Right lobe of liver (tissue), 4 donors: ENCODE data around the gene SLC15A5.

Source experiments
- POLR2A ChIP-seq: fragments of 450-650 bp; IDR thresholded peaks from one replicate; pipeline ENCODE4 v1.6.1; 2017; ENCODE audit warnings: antibody characterized with exemption, mild to moderate bottlenecking
- TF ChIP-seq, protein P1 (sequence below), 4 donors: fragments of 200-600 bp in 3 of 4; fragments of 450-650 bp in 1 of 4; IDR thresholded peaks; one replicate each; pipeline versions ENCODE4 v1.5.1 to v1.8.0; 2016 to 2022; ENCODE audit warnings: antibody characterized with exemption in 4 of 4, mild to moderate bottlenecking in 2 of 4
- donor health status: DM: no; HTN: no; CAD: no.
- donor health status: DM: no; HTN: no; CAD: no.
- donor health status: DM: no; HTN: yes; CAD: no.

DNA sequence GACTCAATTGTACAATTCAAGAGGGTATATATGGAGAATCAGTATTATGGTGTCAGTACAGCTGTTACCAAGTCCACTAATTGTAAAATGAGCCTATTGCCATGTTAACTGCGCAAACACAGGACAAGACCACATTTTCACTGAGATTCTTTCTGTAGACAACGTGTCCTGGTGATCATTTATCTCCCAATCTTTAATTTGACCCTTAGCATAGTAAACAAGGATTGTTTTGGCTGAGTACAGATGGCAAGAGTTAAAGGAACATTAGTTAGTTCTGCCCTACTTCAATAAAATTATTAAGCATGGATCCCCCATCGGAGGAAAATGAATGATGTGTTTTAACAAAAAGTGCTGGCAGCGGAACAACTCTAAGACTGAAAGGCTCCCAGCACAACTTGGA is 36.1 kb downstream of the SLC15A5 start:
- TF ChIP-seq, protein P1, sequence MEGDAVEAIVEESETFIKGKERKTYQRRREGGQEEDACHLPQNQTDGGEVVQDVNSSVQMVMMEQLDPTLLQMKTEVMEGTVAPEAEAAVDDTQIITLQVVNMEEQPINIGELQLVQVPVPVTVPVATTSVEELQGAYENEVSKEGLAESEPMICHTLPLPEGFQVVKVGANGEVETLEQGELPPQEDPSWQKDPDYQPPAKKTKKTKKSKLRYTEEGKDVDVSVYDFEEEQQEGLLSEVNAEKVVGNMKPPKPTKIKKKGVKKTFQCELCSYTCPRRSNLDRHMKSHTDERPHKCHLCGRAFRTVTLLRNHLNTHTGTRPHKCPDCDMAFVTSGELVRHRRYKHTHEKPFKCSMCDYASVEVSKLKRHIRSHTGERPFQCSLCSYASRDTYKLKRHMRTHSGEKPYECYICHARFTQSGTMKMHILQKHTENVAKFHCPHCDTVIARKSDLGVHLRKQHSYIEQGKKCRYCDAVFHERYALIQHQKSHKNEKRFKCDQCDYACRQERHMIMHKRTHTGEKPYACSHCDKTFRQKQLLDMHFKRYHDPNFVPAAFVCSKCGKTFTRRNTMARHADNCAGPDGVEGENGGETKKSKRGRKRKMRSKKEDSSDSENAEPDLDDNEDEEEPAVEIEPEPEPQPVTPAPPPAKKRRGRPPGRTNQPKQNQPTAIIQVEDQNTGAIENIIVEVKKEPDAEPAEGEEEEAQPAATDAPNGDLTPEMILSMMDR (IDR thresholded peaks at IDR 0.05), result no peak
- TF ChIP-seq POLR2A, result no peak
